ENCODE measurements around the gene DOCK7. TPM values are rescaled to one million over a fixed set of nuclear protein-coding genes. Genes with fewer than 3 reads are reported as not detected.

DOCK7 gene
- total and polyA plus RNA-seq, 4 donors: 5.6 to 35.1 (median 21.7) TPM

GRCh38 chr1:62539028-62539447, 149.1 kb downstream of the DOCK7 start (continued):
- TF ChIP-seq ZBTB33 (IDR thresholded peaks at IDR 0.05) (no peak), MAX (IDR thresholded peaks at IDR 0.05) (no peak), HNF4A (conservative IDR thresholded peaks at IDR 0.05) (no peak), RXRA (IDR thresholded peaks at IDR 0.05) (no peak), SP1 (IDR thresholded peaks at IDR 0.05) (no peak), FOXA1 (IDR thresholded peaks at IDR 0.05) (no peak), NR2F2 (IDR thresholded peaks at IDR 0.05) (no peak)

- H3K4me1 ChIP-seq (ENCODE audit: control insufficient read depth in 4 of 4, insufficient read depth in 4 of 4, low read length in 3 of 4): no peaks in the 10 kb centered on the region
- H3K9ac ChIP-seq (ENCODE audit: low read depth in 1 of 2, low read length in 2 of 2): no peak overlapping the region
- TF ChIP-seq YY1 (IDR thresholded peaks at IDR 0.05) (no peak), ATF3 (IDR thresholded peaks at IDR 0.05) (no peak), FOXA2 (IDR thresholded peaks at IDR 0.05) (no peak), GABPA (IDR thresholded peaks at IDR 0.05 in 1 of 2, conservative IDR thresholded peaks at IDR 0.05 in 1 of 2) (no peak), NR2F2 (IDR thresholded peaks at IDR 0.05) (no peak), REST (IDR thresholded peaks at IDR 0.05) (no peak), RXRA (IDR thresholded peaks at IDR 0.05) (no peak), HNF4A (conservative IDR thresholded peaks at IDR 0.05) (no peak), TAF1 (conservative IDR thresholded peaks at IDR 0.05) (no peak), CTCF (IDR thresholded peaks at IDR 0.05; ENCODE audit: low read depth, low read length, missing input control) (no peak), MAX (IDR thresholded peaks at IDR 0.05) (no peak), FOXA1 (IDR thresholded peaks at IDR 0.05) (no peak), SP1 (IDR thresholded peaks at IDR 0.05) (no peak), RAD21 (IDR thresholded peaks at IDR 0.05) (no peak), HNF4G (IDR thresholded peaks at IDR 0.05) (no peak), ZBTB33 (IDR thresholded peaks at IDR 0.05) (no peak), JUND (IDR thresholded peaks at IDR 0.05) (no peak), EGR1 (IDR thresholded peaks at IDR 0.05; ENCODE audit: low read depth in 2 of 2) (no peak)
- no peaks in the 10 kb centered on the region for H3K27me3 ChIP-seq (ENCODE audit: control insufficient read depth in 4 of 4, insufficient read depth in 4 of 4, low read length in 3 of 4)
- no peak overlapping the region for H3K27ac ChIP-seq (ENCODE audit: low read depth in 1 of 2, low read length in 2 of 2)
- no peak for DNase-seq (ENCODE audit: low spot score)
- H3K36me3 ChIP-seq (ENCODE audit: control insufficient read depth in 4 of 4, insufficient read depth in 3 of 4, low read depth in 1 of 4, low read length in 3 of 4): peaks cover 2 to 20% (median 5%) of the 10 kb centered on the region in 4 donors
- H3K4me3 ChIP-seq (ENCODE audit: low read depth in 1 of 3, low read length in 3 of 3): no peak overlapping the region
- H3K9me3 ChIP-seq (ENCODE audit: control insufficient read depth in 4 of 4, low read length in 3 of 4): no peaks in the 10 kb centered on the region
Measured at GRCh38 chr1:62536865-62537264, 151.3 kb downstream of the DOCK7 start.

Measured in liver (tissue), 9 donors.